SK-N-SH (cell line): ENCODE measurements around the gene SIRT1. TPM values are rescaled to one million over a fixed set of nuclear protein-coding genes. Genes with fewer than 3 reads are reported as not detected.

Source experiments
- CTCF ChIA-PET: fragments of 300-600, 350-600 bp; formaldehyde crosslinking; extraction: SDS; loops from one replicate; lab custom pipeline; 2021; lab: Yijun Ruan, JAX
- POLR2A ChIA-PET: fragments of 350-600 bp; sonication (Branson Sonifier 250); formaldehyde crosslinking; extraction: SDS; loops from one replicate; lab custom pipeline; 2020; ENCODE audit warnings: antibody characterized with exemption, inconsistent platforms; lab: Yijun Ruan, JAX
- DNase-seq: peaks from one replicate; pipeline ENCODE4 v3.0.0; 2012
- H2AFZ ChIP-seq: fragments of 200-600 bp; sonication (generic); 2 replicates; pipeline ENCODE4 v1.8.1; 2016; ENCODE audit warnings: antibody characterized with exemption, mild to moderate bottlenecking, low read depth
- H3F3A ChIP-seq: fragments of 200-600 bp; sonication (generic); replicated peaks from 2 replicates; pipeline ENCODE3; 2016; ENCODE audit warnings: antibody characterized with exemption, mild to moderate bottlenecking; ENCODE audit not compliant: insufficient read depth
- H3K27ac ChIP-seq, 2 experiments: fragments of 200-500 bp in 1 of 2; fragments of 200-600 bp in 1 of 2; sonication (Bioruptor generic) in 1 of 2; sonication (generic), shearing (Covaris generic) in 1 of 2; 2 replicates each; pipeline versions ENCODE4 v1.5.1 to v1.6.1; 2014 to 2016; ENCODE audit warnings: low read depth in 2 of 2, inconsistent platforms in 1 of 2, low read length in 1 of 2, mild to moderate bottlenecking in 1 of 2, mixed read lengths in 1 of 2
- H3K27me3 ChIP-seq: fragments of 200-600 bp; sonication (generic), shearing (Covaris generic); 2 replicates; pipeline ENCODE4 v1.6.1; 2016; ENCODE audit warnings: mixed run types; ENCODE audit not compliant: insufficient read depth
- H3K36me3 ChIP-seq, 2 experiments: fragments of 200-500 bp in 1 of 2; fragments of 200-600 bp in 1 of 2; sonication (Bioruptor generic) in 1 of 2; sonication (generic) in 1 of 2; replicated peaks in 1 of 2; 2 replicates each; pipeline versions ENCODE3 to v1.5.1; 2014 to 2016; ENCODE audit warnings: low read length in 1 of 2, mild to moderate bottlenecking in 1 of 2; ENCODE audit not compliant: insufficient read depth in 2 of 2, control insufficient read depth in 1 of 2
- H3K4me1 ChIP-seq, 2 experiments: fragments of 200-500 bp in 1 of 2; fragments of 200-600 bp in 1 of 2; sonication (Bioruptor generic) in 1 of 2; sonication (generic), shearing (Covaris generic) in 1 of 2; 2 replicates each; pipeline versions ENCODE4 v1.5.1 to v1.6.1; 2014 to 2016; ENCODE audit warnings: low read depth in 1 of 2, low read length in 1 of 2, mixed run types in 1 of 2; ENCODE audit not compliant: insufficient read depth in 2 of 2, control insufficient read depth in 1 of 2
- H3K4me2 ChIP-seq: fragments of 200-600 bp; sonication (generic), shearing (Covaris generic); 2 replicates; pipeline ENCODE4 v1.6.1; 2017; ENCODE audit warnings: mixed run types
- H3K4me3 ChIP-seq, 2 experiments: fragments of 200-500 bp in 1 of 2; fragments of 200-600 bp in 1 of 2; sonication (Bioruptor generic) in 1 of 2; sonication (generic), shearing (Covaris generic) in 1 of 2; 2 replicates each; pipeline versions ENCODE4 v1.5.1 to v1.8.1; 2014 to 2016; ENCODE audit warnings: low read depth in 2 of 2, inconsistent platforms in 1 of 2, low read length in 1 of 2, mild to moderate bottlenecking in 1 of 2, mixed read lengths in 1 of 2, moderate library complexity in 1 of 2
- H3K79me2 ChIP-seq: fragments of 200-600 bp; sonication (generic); 2 replicates; pipeline ENCODE4 v1.8.1; 2017; ENCODE audit warnings: mild to moderate bottlenecking; ENCODE audit not compliant: insufficient read depth
- H3K9ac ChIP-seq: fragments of 200-600 bp; sonication (generic); 2 replicates; pipeline ENCODE4 v1.6.1; 2017; ENCODE audit warnings: mixed run types
- H3K9me2 ChIP-seq: fragments of 200-600 bp; sonication (generic); 2 replicates; pipeline ENCODE4 v1.6.1; 2017; ENCODE audit warnings: mixed run types
- H3K9me3 ChIP-seq: fragments of 200-600 bp; sonication (generic); 2 replicates; pipeline ENCODE4 v1.6.1; 2017; ENCODE audit warnings: mixed run types, mild to moderate bottlenecking, moderate library complexity
- H4K20me1 ChIP-seq: fragments of 200-600 bp; sonication (generic); 2 replicates; pipeline ENCODE4 v1.6.1; 2017; ENCODE audit warnings: mild to moderate bottlenecking, mixed run types; ENCODE audit not compliant: insufficient read depth
- CHD2 ChIP-seq: fragments of 150-350 bp; IDR thresholded peaks from 2 replicates; pipeline ENCODE4 v1.6.1; 2018; ENCODE audit warnings: low read length; ENCODE audit not compliant: partially characterized antibody
- ELF1 ChIP-seq: IDR thresholded peaks from 2 replicates; pipeline ENCODE4 v1.4.0; 2012
- EP300 ChIP-seq, 2 experiments: IDR thresholded peaks; 2 replicates each; pipeline versions ENCODE4 v1.4.0 to v1.6.1; 2012; ENCODE audit warnings: borderline replicate concordance in 1 of 2, low read depth in 1 of 2, low read length in 1 of 2
- FOSL2 ChIP-seq: IDR thresholded peaks from 2 replicates; pipeline ENCODE4 v1.4.0; 2012; ENCODE audit warnings: low read depth, mild to moderate bottlenecking, moderate library complexity, borderline replicate concordance
- MXI1 ChIP-seq: IDR thresholded peaks from 2 replicates; pipeline ENCODE4 v1.6.1; 2012; ENCODE audit warnings: mild to moderate bottlenecking, low read depth, low read length, improper control_type of control experiment
- NRF1 ChIP-seq: IDR thresholded peaks from 2 replicates; pipeline ENCODE4 v1.6.1; 2012; ENCODE audit warnings: low read depth, mild to moderate bottlenecking, low read length
- PBX3 ChIP-seq: IDR thresholded peaks from 2 replicates; pipeline ENCODE4; 2012
- RAD21 ChIP-seq: IDR thresholded peaks from 2 replicates; pipeline ENCODE4 v1.6.1; 2012; ENCODE audit warnings: mild to moderate bottlenecking, low read length
- RCOR1 ChIP-seq: fragments of 150-350 bp; IDR thresholded peaks from 2 replicates; pipeline ENCODE4 v1.6.1; 2017; ENCODE audit warnings: antibody characterized with exemption, low read length
- RXRA ChIP-seq: IDR thresholded peaks from 2 replicates; pipeline ENCODE4 v1.4.0; 2012; ENCODE audit warnings: low read depth, mild to moderate bottlenecking, borderline replicate concordance
- TCF12 ChIP-seq: IDR thresholded peaks from 2 replicates; pipeline ENCODE4 v1.4.0; 2012
- TEAD4 ChIP-seq: IDR thresholded peaks from 2 replicates; pipeline ENCODE4 v1.4.0; 2012; ENCODE audit warnings: mild to moderate bottlenecking, borderline replicate concordance; ENCODE audit not compliant: insufficient read depth
- USF1 ChIP-seq: IDR thresholded peaks from 2 replicates; pipeline ENCODE4 v1.4.0; 2012; ENCODE audit warnings: low read depth, borderline replicate concordance
- WGBS: methylation state at CpG from one replicate; pipeline ENCODE4 v1.1.6; 2017; ENCODE audit warnings: low lambda C conversion rate; 5-methylcytosine and 5-hydroxymethylcytosine counted together
- polyA plus RNA-seq, 3 experiments: library from polyadenylated mRNA; depleted of rRNA; stranded (reverse); fragments of >200 nt; gene quantifications; 2 replicates each; pipeline ENCODE4 v1.2.3, GENCODE V29; 2012
- TF ChIP-seq, protein P1 (sequence below): IDR thresholded peaks from 2 replicates; pipeline ENCODE4 v1.4.0; 2012; ENCODE audit warnings: low read depth, borderline replicate concordance
- TF ChIP-seq, protein P2 (sequence below): IDR thresholded peaks from 2 replicates; pipeline ENCODE4 v1.4.0; 2012; ENCODE audit warnings: low read depth

SIRT1 gene
- polyA plus RNA-seq, 1 of the 3 experiments (the other 2 are of a cell fraction): 6.0 TPM

DNA sequence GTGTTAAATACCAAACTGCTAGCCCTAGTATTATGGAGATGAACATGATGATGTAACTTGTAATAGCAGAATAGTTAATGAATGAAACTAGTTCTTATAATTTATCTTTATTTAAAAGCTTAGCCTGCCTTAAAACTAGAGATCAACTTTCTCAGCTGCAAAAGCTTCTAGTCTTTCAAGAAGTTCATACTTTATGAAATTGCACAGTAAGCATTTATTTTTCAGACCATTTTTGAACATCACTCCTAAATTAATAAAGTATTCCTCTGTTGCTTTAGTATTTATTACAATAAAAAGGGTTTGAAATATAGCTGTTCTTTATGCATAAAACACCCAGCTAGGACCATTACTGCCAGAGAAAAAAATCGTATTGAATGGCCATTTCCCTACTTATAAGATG is 33.2 kb downstream of the SIRT1 start:
- POLR2A ChIA-PET: no interaction called here
- Histone ChIP-seq H3K79me2 (peaks cover 10% of the 10 kb centered on the region; the same call in 1 of the 2 replicates), H3K9me3 (no peaks in the 10 kb centered on the region), H3K4me3 (no peak overlapping the region), H4K20me1 (no peaks in the 10 kb centered on the region), H3K27me3 (no peaks in the 10 kb centered on the region), H3K9me2 (no peaks in the 10 kb centered on the region; the same call in 1 of the 2 replicates), H3K4me2 (no peak overlapping the region), H3F3A (peaks cover 28% of the 10 kb centered on the region), H3K27ac (no peak overlapping the region), H3K36me3 (peaks cover 63 to 74% of the 10 kb centered on the region in 2 experiments), H3K9ac (no peak overlapping the region), H2AFZ (no peak overlapping the region), H3K4me1 (no peaks in the 10 kb centered on the region)
- CTCF ChIA-PET: interaction anchor here (1.5 kb wide), 2 partner anchors 23 to 238 kb away, joined by 3 to 4 read pairs; no protein-coding TSS in a partner anchor
- no peak for DNase-seq
- 90% methylated on average over 1 of the region's 1 CpG for WGBS
- TF ChIP-seq, protein P1, sequence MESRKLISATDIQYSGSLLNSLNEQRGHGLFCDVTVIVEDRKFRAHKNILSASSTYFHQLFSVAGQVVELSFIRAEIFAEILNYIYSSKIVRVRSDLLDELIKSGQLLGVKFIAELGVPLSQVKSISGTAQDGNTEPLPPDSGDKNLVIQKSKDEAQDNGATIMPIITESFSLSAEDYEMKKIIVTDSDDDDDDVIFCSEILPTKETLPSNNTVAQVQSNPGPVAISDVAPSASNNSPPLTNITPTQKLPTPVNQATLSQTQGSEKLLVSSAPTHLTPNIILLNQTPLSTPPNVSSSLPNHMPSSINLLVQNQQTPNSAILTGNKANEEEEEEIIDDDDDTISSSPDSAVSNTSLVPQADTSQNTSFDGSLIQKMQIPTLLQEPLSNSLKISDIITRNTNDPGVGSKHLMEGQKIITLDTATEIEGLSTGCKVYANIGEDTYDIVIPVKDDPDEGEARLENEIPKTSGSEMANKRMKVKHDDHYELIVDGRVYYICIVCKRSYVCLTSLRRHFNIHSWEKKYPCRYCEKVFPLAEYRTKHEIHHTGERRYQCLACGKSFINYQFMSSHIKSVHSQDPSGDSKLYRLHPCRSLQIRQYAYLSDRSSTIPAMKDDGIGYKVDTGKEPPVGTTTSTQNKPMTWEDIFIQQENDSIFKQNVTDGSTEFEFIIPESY: no peak
- no peak for TF ChIP-seq FOSL2
- TF ChIP-seq RAD21: no peak
- TF ChIP-seq, protein P2, sequence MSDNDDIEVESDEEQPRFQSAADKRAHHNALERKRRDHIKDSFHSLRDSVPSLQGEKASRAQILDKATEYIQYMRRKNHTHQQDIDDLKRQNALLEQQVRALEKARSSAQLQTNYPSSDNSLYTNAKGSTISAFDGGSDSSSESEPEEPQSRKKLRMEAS: no peak

GRCh38 chr10:67921065-67921464 is 36.6 kb downstream of the SIRT1 start:
- no peak overlapping the region for H3K4me3 ChIP-seq
- no peaks in the 10 kb centered on the region for H3K4me1 ChIP-seq
- no peak for TF ChIP-seq TEAD4
- no peak for TF ChIP-seq NRF1
- no peak for TF ChIP-seq CHD2
- no peak for TF ChIP-seq MXI1
- TF ChIP-seq ELF1: no peak
- TF ChIP-seq EP300 (IDR thresholded peaks at IDR 0.05; ENCODE audit: borderline replicate concordance in 1 of 2, low read depth in 1 of 2, low read length in 1 of 2): no peak
- TF ChIP-seq USF1: no peak
- TF ChIP-seq FOSL2: no peak
- TF ChIP-seq, protein P1: no peak
- TF ChIP-seq PBX3: no peak
- TF ChIP-seq TCF12: no peak
- TF ChIP-seq RXRA: no peak
- no peak for TF ChIP-seq RCOR1
- no peak overlapping the region for H3K9ac ChIP-seq
- H3K27ac ChIP-seq: no peak overlapping the region
- no peaks in the 10 kb centered on the region for H3K9me2 ChIP-seq
- H3K27me3 ChIP-seq: no peaks in the 10 kb centered on the region
- H3F3A ChIP-seq: peaks cover 37% of the 10 kb centered on the region
- H3K4me2 ChIP-seq: no peak overlapping the region
- no peaks in the 10 kb centered on the region for H3K79me2 ChIP-seq
- H4K20me1 ChIP-seq: no peaks in the 10 kb centered on the region
- H2AFZ ChIP-seq: no peak overlapping the region
- ChIA-PET POLR2A (no interaction called here), CTCF (interaction anchor here (1.0 to 1.2 kb wide), 2 partner anchors 66 to 231 kb away, joined by 3 to 4 read pairs; no protein-coding TSS in a partner anchor)
- H3K9me3 ChIP-seq: no peaks in the 10 kb centered on the region
- peaks cover 62 to 71% of the 10 kb centered on the region in 2 experiments for H3K36me3 ChIP-seq
- 97% methylated on average over 1 of the region's 1 CpG for WGBS
- no peak for DNase-seq
